Measurements from ENCODE around the gene PACRG.

DNA sequence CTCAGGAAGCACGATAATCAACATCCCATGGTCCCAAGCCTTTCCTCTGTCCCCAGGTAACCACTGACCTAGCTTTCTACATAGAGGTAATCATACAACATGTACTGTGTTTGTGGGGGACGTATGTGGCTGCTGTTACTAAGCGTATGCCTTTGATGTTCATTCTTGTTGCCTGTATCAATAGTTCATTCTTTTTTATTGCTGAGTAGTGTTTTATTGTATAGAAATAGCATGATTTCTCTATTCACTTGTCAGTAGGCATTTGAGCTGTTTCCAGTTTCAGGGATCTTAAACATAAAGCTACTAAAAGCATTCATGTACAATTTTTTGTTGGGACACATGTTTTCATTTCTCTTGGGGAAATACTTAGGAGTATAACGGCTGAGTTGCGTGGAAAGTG lies 185.4 kb downstream of the PACRG start:
- no peak for TF ChIP-seq ZFP30 (CRISPR knock-in tag; IDR thresholded peaks at IDR 0.05)
- TF ChIP-seq, protein P1, sequence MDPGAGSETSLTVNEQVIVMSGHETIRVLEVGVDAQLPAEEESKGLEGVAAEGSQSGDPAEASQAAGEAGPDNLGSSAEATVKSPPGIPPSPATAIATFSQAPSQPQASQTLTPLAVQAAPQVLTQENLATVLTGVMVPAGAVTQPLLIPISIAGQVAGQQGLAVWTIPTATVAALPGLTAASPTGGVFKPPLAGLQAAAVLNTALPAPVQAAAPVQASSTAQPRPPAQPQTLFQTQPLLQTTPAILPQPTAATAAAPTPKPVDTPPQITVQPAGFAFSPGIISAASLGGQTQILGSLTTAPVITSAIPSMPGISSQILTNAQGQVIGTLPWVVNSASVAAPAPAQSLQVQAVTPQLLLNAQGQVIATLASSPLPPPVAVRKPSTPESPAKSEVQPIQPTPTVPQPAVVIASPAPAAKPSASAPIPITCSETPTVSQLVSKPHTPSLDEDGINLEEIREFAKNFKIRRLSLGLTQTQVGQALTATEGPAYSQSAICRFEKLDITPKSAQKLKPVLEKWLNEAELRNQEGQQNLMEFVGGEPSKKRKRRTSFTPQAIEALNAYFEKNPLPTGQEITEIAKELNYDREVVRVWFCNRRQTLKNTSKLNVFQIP (CRISPR knock-in tag; IDR thresholded peaks at IDR 0.05; ENCODE audit: borderline replicate concordance, low read depth), result no peak
- TF ChIP-seq, protein P2, sequence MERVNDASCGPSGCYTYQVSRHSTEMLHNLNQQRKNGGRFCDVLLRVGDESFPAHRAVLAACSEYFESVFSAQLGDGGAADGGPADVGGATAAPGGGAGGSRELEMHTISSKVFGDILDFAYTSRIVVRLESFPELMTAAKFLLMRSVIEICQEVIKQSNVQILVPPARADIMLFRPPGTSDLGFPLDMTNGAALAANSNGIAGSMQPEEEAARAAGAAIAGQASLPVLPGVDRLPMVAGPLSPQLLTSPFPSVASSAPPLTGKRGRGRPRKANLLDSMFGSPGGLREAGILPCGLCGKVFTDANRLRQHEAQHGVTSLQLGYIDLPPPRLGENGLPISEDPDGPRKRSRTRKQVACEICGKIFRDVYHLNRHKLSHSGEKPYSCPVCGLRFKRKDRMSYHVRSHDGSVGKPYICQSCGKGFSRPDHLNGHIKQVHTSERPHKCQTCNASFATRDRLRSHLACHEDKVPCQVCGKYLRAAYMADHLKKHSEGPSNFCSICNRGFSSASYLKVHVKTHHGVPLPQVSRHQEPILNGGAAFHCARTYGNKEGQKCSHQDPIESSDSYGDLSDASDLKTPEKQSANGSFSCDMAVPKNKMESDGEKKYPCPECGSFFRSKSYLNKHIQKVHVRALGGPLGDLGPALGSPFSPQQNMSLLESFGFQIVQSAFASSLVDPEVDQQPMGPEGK (CRISPR knock-in tag; IDR thresholded peaks at IDR 0.05; ENCODE audit: borderline replicate concordance), result no peak
- TF ChIP-seq ZNF70 (CRISPR knock-in tag; IDR thresholded peaks at IDR 0.05), result no peak
- TF ChIP-seq PPARA (CRISPR knock-in tag; IDR thresholded peaks at IDR 0.05; ENCODE audit: borderline replicate concordance), result no peak
- no peak for TF ChIP-seq ZFP3 (CRISPR knock-in tag; IDR thresholded peaks at IDR 0.05)
- no peak for TF ChIP-seq TOX (CRISPR knock-in tag; IDR thresholded peaks at IDR 0.05; ENCODE audit: borderline replicate concordance)
- TF ChIP-seq ZNF8 (CRISPR knock-in tag; IDR thresholded peaks at IDR 0.05), result no peak
- TF ChIP-seq TSHZ2 (CRISPR knock-in tag; IDR thresholded peaks at IDR 0.05), result no peak
- TF ChIP-seq ARNTL (CRISPR knock-in tag; IDR thresholded peaks at IDR 0.05; ENCODE audit: borderline replicate concordance, low read depth), result no peak
- TF ChIP-seq SNAI2 (CRISPR knock-in tag; IDR thresholded peaks at IDR 0.05), result no peak
- TF ChIP-seq CREB5 (CRISPR knock-in tag; IDR thresholded peaks at IDR 0.05; ENCODE audit: low read depth), result no peak
